ENCODE results near the gene LCN9.
"Not testable (repeated sequence)": the region's sequence is repeated elsewhere in the genome, so short reads cannot be mapped to it uniquely, and the experiment has no call there.

Gene LCN9

GRCh38 chr9:135662758-135663450 is at the start of gene LCN9:
LCN9 (plus strand) TSS chr9:135663309; CDS start chr9:135663322, 13 bp downstream.
- DNase-seq (ENCODE audit: low read depth): no peak

GRCh38 chr9:135613946-135614805 is 48.9 kb upstream of the LCN9 start:
- no peak for DNase-seq (ENCODE audit: low read depth)

GRCh38 chr9:135614821-135615665 is 48.1 kb upstream of the LCN9 start:
- DNase-seq (ENCODE audit: low read depth): no peak

GRCh38 chr9:135615666-135616618 is 47.2 kb upstream of the LCN9 start:
- DNase-seq (ENCODE audit: low read depth): no peak

GRCh38 chr9:135616619-135617537 is 46.2 kb upstream of the LCN9 start:
- no peak for DNase-seq (ENCODE audit: low read depth)

GRCh38 chr9:135617538-135617900 is 45.6 kb upstream of the LCN9 start:
- no peak for DNase-seq (ENCODE audit: low read depth)

- no peak for DNase-seq (ENCODE audit: low read depth)
These were observed 45.1 kb upstream of the LCN9 start for GRCh38 chr9:135617991-135618411.

- no peak for DNase-seq (ENCODE audit: low read depth)
These were observed 44.1 kb upstream of the LCN9 start for GRCh38 chr9:135618866-135619598.

GRCh38 chr9:135619599-135619886 is 43.6 kb upstream of the LCN9 start:
- no peak for DNase-seq (ENCODE audit: low read depth)

- DNase-seq (ENCODE audit: low read depth): no peak
These were observed 42.6 kb upstream of the LCN9 start for GRCh38 chr9:135620558-135620957.

- DNase-seq (ENCODE audit: low read depth): no peak
These were observed 40.6 kb upstream of the LCN9 start for GRCh38 chr9:135622415-135623020.

GRCh38 chr9:135624282-135624681 is 38.8 kb upstream of the LCN9 start:
- DNase-seq (ENCODE audit: low read depth): no peak

- no peak for DNase-seq (ENCODE audit: low read depth)
These were observed 30.3 kb upstream of the LCN9 start for GRCh38 chr9:135632841-135633240.

- DNase-seq (ENCODE audit: low read depth): not testable (repeated sequence)
These were observed 26.1 kb upstream of the LCN9 start for GRCh38 chr9:135636930-135637530.

GRCh38 chr9:135639196-135639595 is 23.9 kb upstream of the LCN9 start, which contains the start of gene GLT6D1:
GLT6D1 (minus strand) TSS chr9:135639540; CDS start chr9:135639187, 353 bp downstream.
- no peak for DNase-seq (ENCODE audit: low read depth)

- no peak for DNase-seq (ENCODE audit: low read depth)
These were observed 22.1 kb upstream of the LCN9 start for GRCh38 chr9:135641047-135641446.

- DNase-seq (ENCODE audit: low read depth): no peak
These were observed 21.4 kb upstream of the LCN9 start for GRCh38 chr9:135641745-135642144.

GRCh38 chr9:135644631-135645218 is 18.4 kb upstream of the LCN9 start:
- no peak for DNase-seq (ENCODE audit: low read depth)

All from stimulated activated CD8-positive, alpha-beta memory T cell treated with anti-CD3 and anti-CD28 coated beads, Interleukin-7, amount 100 ng/mL, for 24 hours (primary cell).